Amniotic stem cell (primary cell): Measurements from ENCODE around the gene KLF13.

Experiments used
- DNase-seq: peaks from one replicate; lab custom pipeline; 2025; lab: John Stamatoyannopoulos, UW

Gene KLF13

DNA sequence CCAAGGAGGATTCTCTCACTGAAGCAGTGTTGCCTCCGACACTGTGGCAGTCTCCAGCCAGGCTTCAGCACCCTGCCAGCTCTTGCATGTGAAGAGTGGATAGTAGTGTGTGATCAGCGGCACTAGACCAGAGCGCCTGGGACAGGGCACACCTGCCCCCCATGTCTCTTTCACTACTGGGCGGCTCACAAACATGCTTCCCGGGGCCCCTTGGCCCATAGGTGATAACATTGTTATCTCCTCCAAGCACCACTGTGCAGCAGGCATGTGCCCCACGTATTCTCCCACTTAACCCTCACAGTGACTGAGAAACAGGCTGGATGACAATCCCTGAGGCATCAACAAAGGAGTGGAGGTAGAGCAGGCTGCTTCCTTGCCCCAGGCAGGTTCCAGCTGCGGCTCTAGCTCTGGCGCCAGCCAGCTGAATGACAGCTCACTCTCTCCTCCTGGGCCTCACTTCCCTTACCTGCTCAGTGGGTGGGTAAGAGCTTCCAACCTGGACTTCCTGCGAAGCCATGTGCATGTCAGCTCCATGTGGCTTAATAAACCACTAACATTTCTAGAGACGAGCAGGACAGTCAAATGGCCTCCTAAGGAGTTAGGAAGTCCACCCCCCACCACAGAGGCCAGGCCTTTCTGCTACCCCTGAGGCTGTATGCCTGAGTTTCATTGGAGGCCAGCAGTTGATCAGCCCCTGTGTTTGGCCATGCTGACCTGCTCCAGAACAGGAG lies 37.8 kb downstream of the KLF13 start:
- DNase-seq, result no peak

GRCh38 chr15:31365032-31365654 lies 38.5 kb downstream of the KLF13 start:
- no peak for DNase-seq

DNA sequence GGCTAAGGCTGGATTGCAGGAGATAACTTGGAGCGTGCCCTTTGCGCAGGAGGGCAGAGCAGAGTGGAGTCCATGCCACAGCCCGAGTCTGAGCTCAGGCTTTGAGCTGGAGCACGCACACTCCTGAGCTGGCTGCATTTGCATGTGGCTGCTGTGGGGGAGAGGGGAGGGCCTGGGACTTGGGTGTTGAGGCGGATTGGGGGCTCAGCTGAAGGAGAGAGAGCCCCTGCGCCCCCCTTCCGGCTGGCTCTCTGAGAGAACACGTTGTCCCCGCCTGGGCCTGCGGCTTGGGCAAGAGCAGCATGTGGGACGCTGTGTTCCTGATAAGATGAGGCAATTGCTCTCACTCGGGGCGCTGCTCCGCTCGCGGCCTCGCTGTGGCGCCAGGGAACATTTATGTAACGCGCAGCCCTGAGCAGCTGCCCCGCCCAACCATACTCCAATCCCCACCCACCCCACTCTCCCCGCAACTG lies 39.1 kb downstream of the KLF13 start:
- peak; percentile 6 for DNase-seq

DNA sequence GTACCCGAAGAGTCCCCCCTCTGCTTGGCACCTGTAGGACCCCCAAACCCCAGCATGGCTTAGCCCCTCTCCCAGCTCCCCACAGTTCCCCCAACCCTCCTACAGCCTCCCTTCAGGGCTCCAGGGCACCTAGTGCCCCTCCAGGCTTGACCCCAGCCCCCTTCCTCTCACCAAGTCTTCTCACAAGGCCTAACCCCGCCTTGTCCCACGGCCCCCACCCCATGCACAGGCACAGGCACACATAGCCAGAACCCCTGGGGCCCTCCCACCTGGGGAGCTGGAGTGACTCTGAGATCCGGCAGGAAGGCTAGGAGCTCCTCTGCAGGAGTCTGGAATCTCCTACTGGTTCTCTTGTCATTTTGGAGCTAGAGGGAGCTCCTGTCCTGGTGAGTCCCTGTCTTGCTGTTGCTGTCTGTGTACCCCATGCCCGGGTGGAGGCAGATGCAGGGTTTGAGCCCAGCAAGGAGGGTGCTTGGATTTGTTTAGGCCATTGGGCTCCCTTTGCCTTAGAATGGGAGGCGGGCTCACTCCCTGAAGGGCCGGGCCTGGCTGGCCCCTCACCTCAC lies 39.6 kb downstream of the KLF13 start:
- no peak for DNase-seq

DNA sequence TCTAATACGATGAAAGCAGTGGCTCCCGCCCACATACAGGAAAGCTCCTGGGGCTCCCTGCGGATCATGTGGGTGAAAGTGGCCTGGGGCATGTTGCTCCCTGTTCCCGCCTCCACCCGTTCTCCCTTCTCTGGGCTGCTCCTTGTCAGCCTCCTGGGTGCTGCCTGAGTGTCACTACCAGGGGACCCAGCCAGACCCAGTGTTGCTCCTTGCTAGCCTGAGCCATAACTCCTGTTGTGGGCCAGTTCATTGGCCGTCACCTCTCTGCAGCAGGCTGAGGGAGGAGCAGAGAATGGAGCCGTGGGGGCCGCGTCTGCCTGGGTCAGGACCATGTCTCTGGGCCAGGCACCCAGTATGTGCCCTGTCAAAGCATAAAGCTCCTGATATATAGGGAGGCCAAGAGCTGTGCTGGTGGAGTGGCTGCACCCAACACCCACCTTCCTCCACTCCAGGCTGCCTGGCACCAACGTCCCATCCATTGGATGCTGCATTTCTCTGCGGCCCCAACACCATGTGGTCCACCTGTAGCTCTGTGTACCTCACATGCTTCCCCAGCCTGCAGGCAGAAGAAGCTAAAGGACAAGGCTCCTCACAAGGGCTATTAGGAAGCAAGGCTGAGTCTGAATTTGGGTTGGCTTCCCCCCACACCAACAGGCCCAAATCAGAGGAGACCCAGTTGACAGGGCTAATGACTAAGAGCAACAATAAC lies 40.5 kb downstream of the KLF13 start:
- no peak for DNase-seq

DNA sequence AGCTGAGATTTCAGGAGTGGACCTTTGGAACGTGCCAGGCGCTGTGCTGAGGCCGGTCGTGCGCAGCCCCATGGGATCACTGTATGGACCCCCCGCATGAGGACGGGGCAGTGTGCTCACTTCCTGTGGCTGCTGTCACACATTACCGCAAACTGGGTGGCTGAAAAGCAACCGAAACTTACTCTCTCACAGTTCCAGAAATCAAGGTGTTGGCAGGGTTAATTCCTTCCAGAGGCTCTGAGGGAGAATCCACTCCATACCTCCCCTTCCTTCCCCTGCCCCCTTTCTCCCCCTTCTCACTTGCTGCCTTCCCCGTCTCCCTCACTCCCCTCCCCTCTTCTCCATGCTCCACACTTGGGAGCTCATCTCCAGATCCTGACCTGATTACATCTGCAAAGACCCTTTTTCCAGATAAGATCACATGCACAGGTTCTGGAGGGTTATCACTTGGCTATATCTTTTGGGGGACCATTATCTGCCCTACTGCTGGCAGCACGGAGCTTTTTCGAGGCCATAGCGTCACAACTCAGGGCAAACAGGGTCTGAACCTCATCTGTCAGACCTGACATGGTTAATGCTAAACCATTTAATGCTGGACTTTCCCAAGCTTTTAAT lies 41.2 kb downstream of the KLF13 start:
- no peak for DNase-seq

DNA sequence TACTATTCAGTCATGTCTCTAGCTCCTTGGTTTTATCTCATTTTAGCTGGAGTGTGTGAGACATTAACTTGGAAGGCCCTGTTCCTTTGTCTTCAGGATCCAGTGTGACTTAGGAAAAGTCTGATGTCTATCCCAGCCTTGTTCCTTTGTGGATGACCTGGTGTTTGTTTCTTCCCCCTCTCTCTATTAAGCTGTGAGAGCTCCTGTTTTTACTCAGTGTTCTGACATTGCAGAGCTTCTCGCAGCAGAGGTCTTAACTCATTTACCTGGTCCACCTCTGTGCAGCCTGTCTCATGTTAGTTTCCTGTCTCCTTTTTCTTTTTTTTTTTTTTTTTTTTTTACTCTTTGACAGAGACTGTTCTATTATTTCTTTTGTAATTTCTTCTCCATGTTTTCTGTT lies 43.1 kb downstream of the KLF13 start:
- DNase-seq, result no peak

GRCh38 chr15:31371520-31372240 lies 45.0 kb downstream of the KLF13 start:
- DNase-seq, result no peak

- DNase-seq, result no peak
Measured at GRCh38 chr15:31372635-31373091, 46.0 kb downstream of the KLF13 start.

DNA sequence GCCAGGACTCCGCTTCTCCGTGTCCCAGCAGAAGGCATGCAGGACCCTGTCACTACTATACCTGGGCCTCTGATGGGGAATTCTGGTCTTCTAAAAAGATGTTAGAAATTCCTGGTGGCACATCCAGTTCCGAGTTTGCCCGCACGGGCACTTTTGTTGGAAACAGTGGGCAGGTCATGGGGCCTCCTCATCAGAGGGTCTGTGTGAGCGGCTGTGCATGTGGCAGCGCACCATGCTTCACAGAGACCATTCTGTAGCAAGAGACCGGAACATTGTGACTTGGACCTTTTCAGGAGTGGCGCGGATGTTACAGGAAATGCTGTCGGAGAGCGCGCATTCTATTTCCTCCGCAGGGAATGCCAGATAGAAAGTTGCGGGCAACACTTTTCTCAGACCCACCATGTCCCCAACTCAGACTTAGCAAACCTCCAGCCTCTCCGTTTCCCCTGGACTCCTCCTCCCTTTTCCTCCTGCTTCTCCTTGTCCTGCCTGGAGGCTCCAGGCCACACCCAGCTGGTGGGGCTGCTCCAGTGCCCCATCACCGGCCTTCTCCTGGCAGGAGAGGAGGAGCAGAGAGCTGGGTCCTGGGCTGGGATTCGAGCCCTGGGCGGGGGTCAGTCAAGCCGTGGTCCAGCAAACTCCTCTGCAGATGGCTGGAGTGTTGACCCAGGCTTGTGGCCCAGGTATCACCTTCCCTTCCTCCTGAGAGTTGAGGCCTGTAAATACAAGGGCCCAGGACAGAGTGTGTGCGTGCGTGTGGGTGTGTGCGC lies 46.6 kb downstream of the KLF13 start:
- no peak for DNase-seq

DNA sequence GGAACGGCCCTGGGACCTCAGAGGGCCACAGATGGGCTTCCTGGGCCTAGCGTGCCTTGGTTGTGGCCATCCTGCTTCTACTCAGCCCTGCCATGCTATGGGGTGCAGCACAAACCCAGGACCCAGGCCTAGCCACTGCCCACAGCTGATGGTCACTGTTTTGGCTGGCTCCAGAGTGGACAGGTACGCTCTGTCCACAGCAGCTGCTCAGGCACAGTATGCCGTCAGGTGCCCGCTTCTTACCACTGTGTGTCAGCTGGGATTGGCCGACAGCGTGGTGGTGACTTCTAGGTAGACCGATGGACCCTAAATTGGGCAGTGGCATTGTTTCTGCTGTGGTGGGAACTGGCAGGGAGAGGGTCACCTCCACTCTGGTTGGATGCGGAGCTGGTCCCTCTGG lies 47.3 kb downstream of the KLF13 start:
- no peak for DNase-seq

DNA sequence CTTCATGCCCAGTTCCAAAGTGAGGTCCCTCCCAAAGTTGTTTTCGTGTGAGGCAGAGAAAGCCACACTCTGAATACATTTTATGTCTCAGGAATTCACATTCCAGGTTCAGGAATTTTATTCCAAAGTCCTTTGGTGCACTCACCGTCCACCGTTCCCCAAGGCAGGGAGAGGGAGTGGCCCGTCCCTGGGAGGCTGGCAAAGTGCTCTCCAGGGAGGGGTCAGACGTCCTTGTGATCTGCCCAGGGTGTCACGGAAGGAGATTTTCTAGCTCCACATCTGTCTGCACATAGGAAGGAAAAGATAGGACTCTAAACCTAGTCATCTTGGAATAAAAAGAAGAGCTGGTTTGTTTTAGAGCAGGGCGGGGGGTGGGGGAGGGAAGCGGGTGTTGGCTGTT lies 47.9 kb downstream of the KLF13 start:
- no peak for DNase-seq

DNA sequence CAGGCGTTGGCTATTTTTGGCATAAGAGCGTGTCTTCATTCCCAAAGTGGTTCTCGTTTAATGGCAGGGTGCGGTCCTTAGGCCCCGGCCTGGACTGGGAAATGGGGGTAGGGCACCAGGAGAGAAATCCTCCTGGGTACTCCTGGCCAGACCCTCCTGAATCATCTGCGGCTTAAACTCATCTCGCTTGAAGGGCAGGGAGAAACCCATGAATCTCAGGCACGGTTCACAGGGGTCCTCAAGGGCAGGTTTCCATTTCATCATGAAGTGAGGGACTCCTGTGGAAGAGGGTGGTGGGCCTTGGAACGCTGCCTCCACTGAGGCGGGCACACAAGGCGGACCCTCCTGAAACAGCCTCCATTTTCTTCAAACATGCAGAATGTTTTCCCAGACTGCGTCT lies 48.4 kb downstream of the KLF13 start:
- DNase-seq, result no peak

GRCh38 chr15:31375772-31376171 lies 49.1 kb downstream of the KLF13 start:
- no peak for DNase-seq

- DNase-seq, result no peak
Measured at GRCh38 chr15:31376511-31376910, 49.9 kb downstream of the KLF13 start.

GRCh38 chr15:31377030-31377429 lies 50.4 kb downstream of the KLF13 start:
- DNase-seq, result no peak

GRCh38 chr15:31378363-31378903 lies 51.8 kb downstream of the KLF13 start:
- DNase-seq, result no peak

- no peak for DNase-seq
Measured at GRCh38 chr15:31379042-31379441, 52.4 kb downstream of the KLF13 start.

GRCh38 chr15:31379577-31379976 lies 52.9 kb downstream of the KLF13 start:
- DNase-seq, result no peak
